GM12878 (cell line): ENCODE results near the gene ZDHHC11B.

ENCODE experiments used
- EGR1 ChIP-seq, 2 experiments: IDR thresholded peaks; 1 replicate in 1 of 2; 2 replicates in 1 of 2; pipeline ENCODE4 v1.6.1; 2011 to 2012; ENCODE audit warnings: low read depth in 2 of 2, low read length in 2 of 2, borderline replicate concordance in 1 of 2, mild to moderate bottlenecking in 1 of 2, moderate library complexity in 1 of 2
- PAX8 ChIP-seq: fragments of 450-650 bp; IDR thresholded peaks from 2 replicates; pipeline ENCODE4 v1.6.1; 2017; ENCODE audit warnings: mild to moderate bottlenecking, moderate library complexity
- ZNF274 ChIP-seq: IDR thresholded peaks from one replicate; pipeline ENCODE4 v1.8.0; 2011; ENCODE audit not compliant: insufficient read length, insufficient read depth
- ZNF622 ChIP-seq: fragments of 450-650 bp; IDR thresholded peaks from 2 replicates; pipeline ENCODE4 v1.6.1; 2017; ENCODE audit warnings: mild to moderate bottlenecking, inconsistent platforms
- TF ChIP-seq, protein P1 (sequence below): fragments of 150-350 bp; IDR thresholded peaks from 2 replicates; pipeline ENCODE4 v1.6.1; 2016; ENCODE audit warnings: low read depth, low read length
- TF ChIP-seq, protein P2 (sequence below), 3 experiments: IDR thresholded peaks in 2 of 3; conservative IDR thresholded peaks in 1 of 3; 2 replicates each; pipeline ENCODE4 v1.5.1; 2011; ENCODE audit warnings: low read depth in 3 of 3, low read length in 3 of 3, mild to moderate bottlenecking in 3 of 3, control low read depth in 2 of 3, moderate library complexity in 2 of 3, inconsistent platforms in 1 of 3, mixed read lengths in 1 of 3; ENCODE audit not compliant: control insufficient read depth in 2 of 3, insufficient read depth in 1 of 3; ENCODE audit errors: extremely low read depth in 1 of 3

DNA sequence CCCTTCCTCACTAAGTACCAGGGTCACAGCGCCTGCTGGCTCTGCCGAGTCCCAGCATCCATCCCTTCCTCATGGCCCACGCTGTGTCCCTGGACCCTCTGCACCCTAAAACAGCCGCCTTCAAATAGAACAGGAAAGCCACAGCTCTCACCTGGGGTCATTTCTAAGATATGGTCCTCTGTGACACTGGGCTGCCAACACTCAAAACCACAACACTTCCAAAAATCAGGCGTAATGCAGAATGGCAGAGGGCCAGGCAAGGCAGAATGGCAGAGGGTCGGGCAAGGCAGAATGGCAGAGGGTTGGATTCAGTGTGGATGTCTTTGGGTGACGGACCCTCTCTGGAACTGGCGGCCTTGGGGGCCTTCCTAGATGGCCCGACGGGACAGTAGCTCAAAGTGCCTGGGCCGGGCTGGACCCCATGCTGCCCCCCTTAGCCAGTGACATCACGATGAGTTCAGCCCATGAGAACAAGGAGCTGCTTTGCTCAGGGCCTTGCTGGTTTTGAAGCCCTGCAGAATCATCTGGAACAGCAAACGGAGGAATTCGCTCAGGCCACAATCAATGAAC is 35.3 kb downstream of the ZDHHC11B start:
- no peak for TF ChIP-seq EGR1 (IDR thresholded peaks at IDR 0.05; ENCODE audit: borderline replicate concordance in 1 of 2, low read depth in 2 of 2, low read length in 2 of 2)
- no peak for TF ChIP-seq ZNF622
- TF ChIP-seq, protein P1, sequence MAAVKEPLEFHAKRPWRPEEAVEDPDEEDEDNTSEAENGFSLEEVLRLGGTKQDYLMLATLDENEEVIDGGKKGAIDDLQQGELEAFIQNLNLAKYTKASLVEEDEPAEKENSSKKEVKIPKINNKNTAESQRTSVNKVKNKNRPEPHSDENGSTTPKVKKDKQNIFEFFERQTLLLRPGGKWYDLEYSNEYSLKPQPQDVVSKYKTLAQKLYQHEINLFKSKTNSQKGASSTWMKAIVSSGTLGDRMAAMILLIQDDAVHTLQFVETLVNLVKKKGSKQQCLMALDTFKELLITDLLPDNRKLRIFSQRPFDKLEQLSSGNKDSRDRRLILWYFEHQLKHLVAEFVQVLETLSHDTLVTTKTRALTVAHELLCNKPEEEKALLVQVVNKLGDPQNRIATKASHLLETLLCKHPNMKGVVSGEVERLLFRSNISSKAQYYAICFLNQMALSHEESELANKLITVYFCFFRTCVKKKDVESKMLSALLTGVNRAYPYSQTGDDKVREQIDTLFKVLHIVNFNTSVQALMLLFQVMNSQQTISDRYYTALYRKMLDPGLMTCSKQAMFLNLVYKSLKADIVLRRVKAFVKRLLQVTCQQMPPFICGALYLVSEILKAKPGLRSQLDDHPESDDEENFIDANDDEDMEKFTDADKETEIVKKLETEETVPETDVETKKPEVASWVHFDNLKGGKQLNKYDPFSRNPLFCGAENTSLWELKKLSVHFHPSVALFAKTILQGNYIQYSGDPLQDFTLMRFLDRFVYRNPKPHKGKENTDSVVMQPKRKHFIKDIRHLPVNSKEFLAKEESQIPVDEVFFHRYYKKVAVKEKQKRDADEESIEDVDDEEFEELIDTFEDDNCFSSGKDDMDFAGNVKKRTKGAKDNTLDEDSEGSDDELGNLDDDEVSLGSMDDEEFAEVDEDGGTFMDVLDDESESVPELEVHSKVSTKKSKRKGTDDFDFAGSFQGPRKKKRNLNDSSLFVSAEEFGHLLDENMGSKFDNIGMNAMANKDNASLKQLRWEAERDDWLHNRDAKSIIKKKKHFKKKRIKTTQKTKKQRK = no peak
- no peak for TF ChIP-seq PAX8
- TF ChIP-seq, protein P2, sequence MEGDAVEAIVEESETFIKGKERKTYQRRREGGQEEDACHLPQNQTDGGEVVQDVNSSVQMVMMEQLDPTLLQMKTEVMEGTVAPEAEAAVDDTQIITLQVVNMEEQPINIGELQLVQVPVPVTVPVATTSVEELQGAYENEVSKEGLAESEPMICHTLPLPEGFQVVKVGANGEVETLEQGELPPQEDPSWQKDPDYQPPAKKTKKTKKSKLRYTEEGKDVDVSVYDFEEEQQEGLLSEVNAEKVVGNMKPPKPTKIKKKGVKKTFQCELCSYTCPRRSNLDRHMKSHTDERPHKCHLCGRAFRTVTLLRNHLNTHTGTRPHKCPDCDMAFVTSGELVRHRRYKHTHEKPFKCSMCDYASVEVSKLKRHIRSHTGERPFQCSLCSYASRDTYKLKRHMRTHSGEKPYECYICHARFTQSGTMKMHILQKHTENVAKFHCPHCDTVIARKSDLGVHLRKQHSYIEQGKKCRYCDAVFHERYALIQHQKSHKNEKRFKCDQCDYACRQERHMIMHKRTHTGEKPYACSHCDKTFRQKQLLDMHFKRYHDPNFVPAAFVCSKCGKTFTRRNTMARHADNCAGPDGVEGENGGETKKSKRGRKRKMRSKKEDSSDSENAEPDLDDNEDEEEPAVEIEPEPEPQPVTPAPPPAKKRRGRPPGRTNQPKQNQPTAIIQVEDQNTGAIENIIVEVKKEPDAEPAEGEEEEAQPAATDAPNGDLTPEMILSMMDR (IDR thresholded peaks at IDR 0.05 in 2 of 3, conservative IDR thresholded peaks at IDR 0.05 in 1 of 3; ENCODE audit: control insufficient read depth in 2 of 3, extremely low read depth in 1 of 3, insufficient read depth in 1 of 3, low read depth in 3 of 3, low read length in 3 of 3) = no peak
- no peak for TF ChIP-seq ZNF274
